ENCODE data around the gene WWC1. TPM values are rescaled to one million over a fixed set of nuclear protein-coding genes. Genes with fewer than 3 reads are reported as not detected.

The WWC1 gene
- total RNA-seq, 2 experiments from 2014 or later, result 1.0 to 1.3 TPM

DNA sequence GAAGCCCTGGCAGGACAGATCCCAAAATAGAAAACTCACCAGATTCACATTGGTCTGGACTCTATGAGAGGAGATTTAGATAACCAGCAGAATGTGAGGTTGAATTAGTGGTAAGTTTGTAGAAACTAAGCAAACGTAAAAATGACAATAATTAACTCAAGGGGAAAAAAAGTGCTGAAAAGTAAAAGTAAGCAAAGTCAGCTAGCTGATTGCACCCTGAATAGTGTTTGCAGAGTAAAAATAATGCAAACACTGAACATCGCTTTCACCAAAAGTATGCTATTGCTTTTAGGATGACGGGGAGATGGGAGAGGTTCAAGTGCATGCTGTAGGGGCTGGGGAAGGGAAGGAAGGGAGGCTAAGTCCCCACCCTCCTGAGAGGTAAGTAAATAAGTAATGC, 102.3 kb downstream of the WWC1 start:
- intact Hi-C loops (cut with DNase I, micrococcal nuclease), result no loop called here

DNA sequence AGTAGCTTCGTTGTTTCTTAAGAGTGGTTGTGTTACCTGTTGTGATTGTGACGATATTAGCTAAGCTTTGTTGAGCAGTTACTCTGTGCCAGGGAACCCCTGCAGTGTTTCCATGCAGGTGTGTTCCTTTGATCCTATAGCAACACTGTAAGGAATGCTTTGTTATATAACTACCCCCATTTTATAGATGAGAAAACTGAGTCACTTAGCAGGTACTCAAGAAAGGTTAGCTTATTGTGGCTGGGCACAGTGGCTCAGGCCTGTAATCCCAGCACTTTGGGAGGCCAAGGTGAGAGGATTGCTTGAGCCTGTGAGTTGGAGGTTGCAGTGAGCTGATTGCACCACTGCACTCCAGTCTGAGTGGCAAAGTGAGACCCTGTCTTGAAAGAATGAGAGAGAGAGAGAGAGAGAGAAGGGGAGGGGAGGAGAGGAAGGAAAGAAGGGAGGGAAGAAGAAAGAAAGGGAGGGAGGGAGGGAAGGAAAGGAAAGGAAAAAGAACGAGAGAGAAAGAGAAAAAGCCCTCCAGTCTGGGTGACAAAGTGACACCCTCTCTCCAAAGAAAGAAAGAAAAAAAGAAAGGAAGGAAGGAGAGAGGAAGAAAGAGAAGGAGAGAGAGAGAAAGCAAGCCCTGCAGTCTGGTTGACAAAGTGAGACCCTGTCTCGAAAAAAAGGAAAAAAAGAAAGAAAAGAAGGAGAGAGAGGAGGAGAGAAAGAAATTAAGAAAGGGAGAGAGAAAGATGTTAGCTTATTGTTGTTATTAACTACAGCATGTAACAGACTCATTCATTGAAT, 109.2 kb downstream of the WWC1 start:
- Mint-ChIP-seq H3K9me3 (no peaks in the 10 kb centered on the region), H3K4me3 (no peak overlapping the region), H3K27me3 (no peaks in the 10 kb centered on the region), H3K27ac (no peak overlapping the region), H3K4me1 (ENCODE audit: low read depth) (no peaks in the 10 kb centered on the region), H3K36me3 (ENCODE audit: low read depth) (no peaks in the 10 kb centered on the region)
- intact Hi-C loops (cut with DNase I, micrococcal nuclease), result no loop called here
- no peak for ATAC-seq (ENCODE audit: poor library complexity)
- TF ChIP-seq, protein P1, sequence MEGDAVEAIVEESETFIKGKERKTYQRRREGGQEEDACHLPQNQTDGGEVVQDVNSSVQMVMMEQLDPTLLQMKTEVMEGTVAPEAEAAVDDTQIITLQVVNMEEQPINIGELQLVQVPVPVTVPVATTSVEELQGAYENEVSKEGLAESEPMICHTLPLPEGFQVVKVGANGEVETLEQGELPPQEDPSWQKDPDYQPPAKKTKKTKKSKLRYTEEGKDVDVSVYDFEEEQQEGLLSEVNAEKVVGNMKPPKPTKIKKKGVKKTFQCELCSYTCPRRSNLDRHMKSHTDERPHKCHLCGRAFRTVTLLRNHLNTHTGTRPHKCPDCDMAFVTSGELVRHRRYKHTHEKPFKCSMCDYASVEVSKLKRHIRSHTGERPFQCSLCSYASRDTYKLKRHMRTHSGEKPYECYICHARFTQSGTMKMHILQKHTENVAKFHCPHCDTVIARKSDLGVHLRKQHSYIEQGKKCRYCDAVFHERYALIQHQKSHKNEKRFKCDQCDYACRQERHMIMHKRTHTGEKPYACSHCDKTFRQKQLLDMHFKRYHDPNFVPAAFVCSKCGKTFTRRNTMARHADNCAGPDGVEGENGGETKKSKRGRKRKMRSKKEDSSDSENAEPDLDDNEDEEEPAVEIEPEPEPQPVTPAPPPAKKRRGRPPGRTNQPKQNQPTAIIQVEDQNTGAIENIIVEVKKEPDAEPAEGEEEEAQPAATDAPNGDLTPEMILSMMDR (IDR thresholded peaks at IDR 0.05), result no peak
- DNase-seq, result no peak
- no peaks in the 10 kb centered on the region for H3K9me3 ChIP-seq (ENCODE audit: control insufficient read depth in 1 of 2, insufficient read depth in 1 of 2, low read length in 2 of 2)
- no peaks in the 10 kb centered on the region for H3K36me3 ChIP-seq (ENCODE audit: insufficient read depth, low read length)
- H3K27ac ChIP-seq (ENCODE audit: low read depth in 1 of 2, low read length in 2 of 2), result no peak overlapping the region
- H3K4me1 ChIP-seq (ENCODE audit: insufficient read depth, low read length), result no peaks in the 10 kb centered on the region
- H3K4me3 ChIP-seq (ENCODE audit: low read length), result no peak overlapping the region
- ChIA-PET POLR2A (no interaction called here), CTCF (no interaction called here)
- no peaks in the 10 kb centered on the region for H3K27me3 ChIP-seq (ENCODE audit: control insufficient read depth in 1 of 2, insufficient read depth in 2 of 2, low read length in 2 of 2)

More for the DNA sequence above, 102.3 kb downstream of the WWC1 start:
- no peak overlapping the region for H3K27ac Mint-ChIP-seq
- H3K4me3 Mint-ChIP-seq, result no peak overlapping the region
- H3K9me3 Mint-ChIP-seq, result peaks cover 3% of the 10 kb centered on the region
- ATAC-seq (ENCODE audit: poor library complexity) (no peak), DNase-seq (no peak)
- no peaks in the 10 kb centered on the region for H3K27me3 Mint-ChIP-seq
- H3K27ac ChIP-seq (ENCODE audit: low read depth in 1 of 2, low read length in 2 of 2), result no peak overlapping the region
- TF ChIP-seq, protein P1 (IDR thresholded peaks at IDR 0.05), result no peak
- H3K4me3 ChIP-seq (ENCODE audit: low read length), result no peak overlapping the region
- H3K36me3 Mint-ChIP-seq (ENCODE audit: low read depth), result no peaks in the 10 kb centered on the region
- H3K9me3 ChIP-seq (ENCODE audit: control insufficient read depth in 1 of 2, insufficient read depth in 1 of 2, low read length in 2 of 2), result peaks cover 4 to 7% of the 10 kb centered on the region in 2 experiments
- H3K4me1 ChIP-seq (ENCODE audit: insufficient read depth, low read length), result no peaks in the 10 kb centered on the region
- ChIA-PET POLR2A (no interaction called here), CTCF (no interaction called here)
- no peaks in the 10 kb centered on the region for H3K4me1 Mint-ChIP-seq (ENCODE audit: low read depth)
- no peaks in the 10 kb centered on the region for H3K27me3 ChIP-seq (ENCODE audit: control insufficient read depth in 1 of 2, insufficient read depth in 2 of 2, low read length in 2 of 2)
- no peaks in the 10 kb centered on the region for H3K36me3 ChIP-seq (ENCODE audit: insufficient read depth, low read length)

DNA sequence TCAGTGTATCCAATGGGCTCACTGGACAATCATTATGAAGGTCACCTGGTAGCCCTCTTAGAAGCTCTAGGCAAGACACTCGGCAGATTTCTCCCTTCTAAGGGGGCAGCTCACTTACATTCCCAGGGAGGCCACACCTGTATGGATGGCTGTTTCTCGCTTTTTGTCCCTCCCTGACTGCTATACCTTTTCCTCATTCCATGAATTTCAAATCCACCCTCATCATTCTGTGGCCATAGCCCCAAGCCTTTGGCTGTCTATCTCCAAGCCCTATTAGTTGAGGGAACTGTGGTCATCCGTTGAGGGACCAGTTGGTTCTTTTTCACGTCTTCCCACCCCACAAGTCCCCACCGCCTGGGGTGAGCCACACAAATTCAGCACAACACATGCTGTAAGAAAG, 109.8 kb downstream of the WWC1 start:
- H3K9me3 ChIP-seq (ENCODE audit: control insufficient read depth in 1 of 2, insufficient read depth in 1 of 2, low read length in 2 of 2), result no peaks in the 10 kb centered on the region
- ChIA-PET CTCF (no interaction called here), POLR2A (no interaction called here)
- H3K27ac ChIP-seq (ENCODE audit: low read depth in 1 of 2, low read length in 2 of 2), result no peak overlapping the region
- H3K36me3 ChIP-seq (ENCODE audit: insufficient read depth, low read length), result no peaks in the 10 kb centered on the region
- H3K4me3 Mint-ChIP-seq, result no peak overlapping the region
- H3K9me3 Mint-ChIP-seq, result no peaks in the 10 kb centered on the region
- no peaks in the 10 kb centered on the region for H3K27me3 ChIP-seq (ENCODE audit: control insufficient read depth in 1 of 2, insufficient read depth in 2 of 2, low read length in 2 of 2)
- H3K4me3 ChIP-seq (ENCODE audit: low read length), result no peak overlapping the region
- TF ChIP-seq, protein P1 (IDR thresholded peaks at IDR 0.05), result no peak
- no peak overlapping the region for H3K27ac Mint-ChIP-seq
- DNase-seq (no peak), ATAC-seq (ENCODE audit: poor library complexity) (no peak)
- H3K27me3 Mint-ChIP-seq, result no peaks in the 10 kb centered on the region
- H3K4me1 ChIP-seq (ENCODE audit: insufficient read depth, low read length), result no peaks in the 10 kb centered on the region
- intact Hi-C loops (cut with DNase I, micrococcal nuclease), result no loop called here
- no peaks in the 10 kb centered on the region for H3K4me1 Mint-ChIP-seq (ENCODE audit: low read depth)
- H3K36me3 Mint-ChIP-seq (ENCODE audit: low read depth), result no peaks in the 10 kb centered on the region
